Fibroblast of skin of right biceps (primary cell): ENCODE data around the gene RARRES1.
A peak's percentile ranks its signal among the peaks of the same experiment; 100 is the strongest.
"Not testable (repeated sequence)": the region's sequence is repeated elsewhere in the genome, so short reads cannot be mapped to it uniquely, and the experiment has no call there.

Source experiments
- DNase-seq: peaks from one replicate; pipeline ENCODE4 v3.0.0-alpha.2; 2013

The RARRES1 gene

GRCh38 chr3:158731486-158731885 lies 771 bp downstream of the RARRES1 start:
- DNase-seq = no peak

DNA sequence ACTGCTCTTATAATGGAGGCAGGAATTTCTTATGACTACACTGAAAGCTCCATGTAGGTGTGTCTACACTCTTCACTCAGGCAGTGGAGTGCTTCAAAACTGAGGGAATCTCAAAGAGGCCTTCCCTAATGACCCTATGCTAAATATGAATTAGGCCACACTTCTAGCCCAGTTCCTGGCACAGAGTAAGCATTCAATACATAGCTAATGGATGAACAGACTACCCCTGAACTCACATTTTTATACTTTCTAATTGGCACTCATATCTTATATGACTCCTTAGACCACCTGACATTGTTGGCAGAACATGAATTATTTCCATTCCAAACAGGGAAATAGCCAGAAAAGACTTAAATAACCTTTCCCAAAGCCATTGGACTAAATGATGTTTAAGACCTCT lies 3.4 kb downstream of the RARRES1 start:
- no peak for DNase-seq

- DNase-seq = no peak
These were observed 4.2 kb downstream of the RARRES1 start for GRCh38 chr3:158728061-158728377.

DNA sequence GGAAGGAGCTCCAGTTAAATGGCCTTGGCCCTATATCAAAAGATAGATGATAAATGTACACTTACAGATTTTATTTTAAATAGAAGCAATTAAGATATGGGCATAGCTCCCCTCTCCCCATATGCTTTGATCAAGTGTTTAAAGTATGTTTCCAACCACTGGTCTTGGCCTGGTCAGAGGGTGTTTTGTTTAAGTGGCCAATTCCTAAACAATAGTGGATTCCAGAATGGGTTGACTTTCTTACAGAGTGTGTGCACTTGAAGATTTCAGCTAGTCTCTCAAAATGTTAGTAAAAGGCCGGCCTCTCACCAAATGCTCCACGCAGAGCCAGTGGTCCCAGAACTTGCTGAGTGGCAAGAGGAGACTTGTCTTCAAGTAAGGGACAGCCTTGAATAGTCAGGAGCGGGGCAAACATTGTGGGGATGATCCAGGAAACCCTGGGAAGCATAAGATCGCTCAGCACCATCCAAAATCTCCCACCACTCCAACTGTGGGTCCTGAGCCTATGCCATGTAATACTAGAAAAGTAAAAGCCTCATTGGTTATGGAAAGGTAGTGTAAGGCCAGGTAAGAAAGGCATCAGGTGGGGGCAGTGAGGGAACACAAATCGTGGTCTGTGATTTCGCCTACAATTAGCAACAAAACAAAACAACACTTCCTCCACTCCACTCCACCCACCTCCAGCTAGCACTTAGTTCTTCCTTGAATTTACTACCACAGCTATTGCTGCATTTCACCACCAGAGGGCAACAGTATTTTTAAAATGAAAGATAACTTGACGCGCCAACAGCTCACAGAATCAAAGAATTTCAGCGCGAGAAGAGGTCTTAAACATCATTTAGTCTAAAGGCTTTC lies 4.8 kb downstream of the RARRES1 start:
- peak; percentile 76 for DNase-seq

GRCh38 chr3:158725348-158726011 lies 6.8 kb downstream of the RARRES1 start:
- DNase-seq = peak; percentile 98

GRCh38 chr3:158723991-158724390 lies 8.3 kb downstream of the RARRES1 start:
- DNase-seq = no peak

- DNase-seq = no peak
These were observed 10.1 kb downstream of the RARRES1 start for GRCh38 chr3:158722108-158722507.

- DNase-seq = peak; percentile 88
These were observed 13.6 kb downstream of the RARRES1 start for GRCh38 chr3:158718490-158719170.

GRCh38 chr3:158717576-158717975 lies 14.7 kb downstream of the RARRES1 start:
- DNase-seq = no peak

DNA sequence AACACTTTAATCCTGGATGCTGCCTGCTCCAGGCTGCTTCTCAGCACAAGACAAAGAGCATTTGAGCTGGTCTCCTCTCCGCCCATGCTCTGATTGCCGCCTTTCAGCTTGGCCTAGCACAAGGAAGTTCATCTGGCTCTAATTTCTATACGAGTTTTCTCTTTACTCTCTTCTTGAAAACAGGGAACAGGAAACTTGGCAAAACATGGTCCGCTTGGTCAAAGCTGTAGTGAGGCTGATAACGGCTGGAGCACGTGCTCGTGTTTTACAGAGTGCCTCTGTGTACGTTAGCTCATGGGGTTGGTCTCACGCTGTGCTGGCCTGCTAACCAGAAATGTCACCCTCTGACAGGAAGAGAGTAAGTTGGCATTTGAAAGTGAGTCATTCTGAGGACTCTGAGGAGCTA lies 19.2 kb downstream of the RARRES1 start:
- peak; percentile 64 for DNase-seq

- no peak for DNase-seq
These were observed 19.8 kb downstream of the RARRES1 start for GRCh38 chr3:158712443-158712842.

GRCh38 chr3:158711886-158712285 lies 20.4 kb downstream of the RARRES1 start:
- DNase-seq = peak; percentile 95

DNA sequence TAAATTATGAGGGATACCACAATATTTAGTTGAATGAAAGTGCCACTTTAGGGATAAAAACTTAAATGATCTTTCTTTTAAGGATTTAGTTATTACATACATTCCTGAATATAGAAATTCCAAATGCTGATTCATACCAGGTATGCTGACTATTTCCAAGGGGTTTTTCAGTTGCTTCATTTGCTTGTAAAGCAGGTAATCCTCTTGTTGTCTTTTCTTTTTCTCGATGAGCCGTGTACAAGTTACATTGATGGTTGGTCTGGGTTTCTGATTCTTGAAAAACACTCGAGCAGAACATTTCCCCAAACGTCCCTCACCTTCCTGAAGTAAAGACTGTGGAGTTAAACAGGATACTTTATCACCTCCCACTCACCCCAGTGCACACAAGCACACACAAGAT lies 21.7 kb downstream of the RARRES1 start:
- no peak for DNase-seq

GRCh38 chr3:158709666-158710083 lies 22.6 kb downstream of the RARRES1 start:
- DNase-seq = peak; percentile 100

GRCh38 chr3:158703566-158703965 lies 28.7 kb downstream of the RARRES1 start:
- no peak for DNase-seq

DNA sequence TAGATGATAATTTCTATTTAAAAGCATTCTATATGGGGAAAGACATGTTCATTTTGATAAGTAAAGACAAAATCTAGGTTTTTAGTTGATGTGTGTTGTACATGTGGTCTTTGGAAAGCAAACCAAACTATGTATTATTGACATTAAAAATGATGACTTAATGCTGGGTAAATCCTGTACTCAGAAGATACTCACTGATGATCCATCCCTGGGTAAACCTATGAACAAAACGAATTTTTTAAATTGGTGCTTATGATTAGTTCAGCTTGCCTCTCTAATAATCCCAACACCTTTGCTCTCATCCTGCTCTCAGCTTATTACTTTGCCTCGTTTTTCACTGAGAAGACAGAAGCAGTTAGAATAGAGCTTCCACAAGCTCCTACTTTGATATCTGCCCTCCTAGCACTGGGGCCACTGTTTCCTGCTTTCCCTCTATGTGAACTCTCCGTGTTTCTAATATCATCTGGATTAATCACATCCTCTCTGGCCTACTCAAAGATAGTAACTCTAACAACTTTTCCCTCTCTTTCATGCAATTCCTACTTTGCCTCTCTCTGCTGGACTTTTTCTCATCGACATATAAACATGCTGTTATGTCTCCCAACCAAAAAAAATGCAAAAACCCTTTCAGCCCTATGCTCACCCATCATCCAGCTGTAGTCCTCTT lies 29.3 kb downstream of the RARRES1 start:
- DNase-seq = peak; percentile 87

DNA sequence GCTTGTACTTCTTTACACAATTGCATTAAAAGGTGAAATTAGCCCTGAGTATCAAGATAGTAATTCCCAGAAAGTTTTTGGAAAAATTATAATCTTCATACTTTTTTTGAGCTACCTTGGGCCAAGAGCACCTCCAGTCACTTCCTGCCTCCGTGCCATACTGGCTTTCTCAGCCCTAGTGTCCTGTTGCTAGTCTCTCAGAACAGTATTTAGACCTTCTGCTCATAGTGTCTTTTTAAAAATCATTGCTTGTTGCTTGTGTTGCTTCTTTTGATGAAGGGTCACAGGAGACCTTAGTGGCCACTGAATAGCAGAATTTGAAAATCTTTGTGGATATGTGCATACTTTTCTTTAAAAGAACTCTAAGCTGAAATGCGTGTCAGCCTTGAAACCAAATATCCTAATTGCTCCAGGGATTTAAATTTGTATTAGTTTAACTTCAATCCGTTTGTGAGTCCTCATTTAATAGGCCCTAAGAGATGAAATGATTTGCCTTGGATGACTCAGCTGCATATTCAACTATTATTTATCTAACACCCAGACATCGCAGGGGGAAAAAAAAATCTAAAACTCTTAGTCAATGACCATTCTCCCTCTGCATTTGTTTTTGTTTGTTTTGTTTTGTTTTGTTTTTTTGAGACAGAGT lies 30.7 kb downstream of the RARRES1 start:
- DNase-seq = peak; percentile 64

DNA sequence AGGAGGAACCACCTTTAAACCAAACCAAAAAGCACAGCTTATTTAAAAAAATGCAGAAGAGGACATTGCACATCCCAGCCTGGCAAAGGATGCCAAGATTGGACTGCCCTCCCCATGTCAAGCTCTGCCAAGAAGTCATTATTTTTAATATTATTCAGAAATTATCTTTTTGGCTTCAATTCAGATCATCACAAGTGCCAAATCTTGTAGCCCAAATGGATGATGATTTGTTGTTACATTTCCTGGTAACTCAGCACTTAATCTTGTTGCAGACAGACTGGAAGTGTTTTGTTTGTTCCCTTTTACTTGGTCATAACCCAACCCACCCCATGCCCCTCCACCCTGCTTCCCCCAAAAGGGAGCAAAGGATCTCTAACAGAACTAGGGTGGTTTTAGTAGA lies 31.7 kb downstream of the RARRES1 start:
- no peak for DNase-seq

DNA sequence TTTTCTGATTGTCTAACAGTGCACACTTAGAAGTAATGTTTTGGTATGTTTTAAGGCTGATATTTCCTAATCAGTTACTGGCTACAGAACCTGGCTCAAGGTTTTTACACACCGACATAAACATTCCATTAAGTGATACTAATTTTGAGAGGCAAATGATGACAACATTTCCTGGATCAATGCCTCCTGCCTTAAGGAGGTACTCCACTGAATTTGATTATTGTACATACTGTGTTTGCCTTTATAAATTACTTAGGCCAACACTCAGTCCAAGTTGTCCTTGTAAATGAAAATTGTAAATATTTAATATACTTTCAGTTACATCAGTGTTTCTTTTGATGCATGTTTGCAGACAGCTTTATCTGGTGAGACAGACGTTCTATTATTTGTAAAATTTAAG lies 35.6 kb downstream of the RARRES1 start:
- DNase-seq = peak; percentile 51

DNA sequence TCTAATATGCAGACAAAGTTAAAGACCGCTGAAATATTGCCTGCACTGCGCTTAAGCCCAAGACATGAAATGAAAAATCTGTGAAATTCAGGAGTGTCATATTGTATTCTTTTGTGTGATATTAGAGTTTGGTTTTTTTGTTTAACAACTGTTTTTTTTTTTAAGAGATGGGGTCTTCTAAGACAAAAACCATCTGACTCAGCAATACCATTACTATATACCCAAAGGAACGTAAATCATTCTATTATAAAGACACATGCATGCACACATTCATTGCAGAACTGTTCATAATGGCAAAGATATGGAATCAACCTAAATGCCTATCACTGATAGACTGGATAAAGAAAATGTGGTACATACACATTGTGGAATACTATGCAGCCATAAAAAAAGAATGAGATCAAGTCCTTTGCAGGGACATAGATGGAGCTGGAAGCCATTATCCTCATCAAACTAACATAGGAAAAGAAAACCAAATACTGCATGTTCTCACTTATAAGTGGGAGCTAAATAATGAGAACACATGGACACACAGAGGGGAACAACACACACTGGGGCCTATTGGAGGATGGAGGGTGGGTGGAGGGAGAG lies 38.3 kb downstream of the RARRES1 start:
- not testable (repeated sequence) for DNase-seq

GRCh38 chr3:158685159-158685558 lies 47.1 kb downstream of the RARRES1 start:
- peak; percentile 63 for DNase-seq

- DNase-seq = peak; percentile 76
These were observed 48.9 kb downstream of the RARRES1 start for GRCh38 chr3:158683230-158683962.
